ENCODE results near the gene LRTM2.

Gene LRTM2

GRCh38 chr12:1810201-1810930 is 10.0 kb upstream of the LRTM2 start:
- POLR2A ChIA-PET = no interaction called here

GRCh38 chr12:1810931-1811280 is 9.5 kb upstream of the LRTM2 start:
- CTCF ChIA-PET = no interaction called here
- TF ChIP-seq PKNOX1 (IDR thresholded peaks at IDR 0.05) (no peak), CTBP1 (IDR thresholded peaks at IDR 0.05; ENCODE audit: borderline replicate concordance) (no peak), ELF4 (IDR thresholded peaks at IDR 0.05) (no peak), SP1 (IDR thresholded peaks at IDR 0.05) (no peak), FOXM1 (IDR thresholded peaks at IDR 0.05; ENCODE audit: borderline replicate concordance) (no peak), NFRKB (IDR thresholded peaks at IDR 0.05) (no peak), FOXA1 (IDR thresholded peaks at IDR 0.05) (no peak), TARDBP (IDR thresholded peaks at IDR 0.05) (no peak), HDGF (IDR thresholded peaks at IDR 0.05; ENCODE audit: borderline replicate concordance) (no peak), SUZ12 (IDR thresholded peaks at IDR 0.05) (no peak), ARNT (IDR thresholded peaks at IDR 0.05) (no peak), L3MBTL2 (conservative IDR thresholded peaks at IDR 0.05) (no peak), FOXK2 (IDR thresholded peaks at IDR 0.05) (no peak), ZNF384 (IDR thresholded peaks at IDR 0.05) (no peak), BHLHE40 (IDR thresholded peaks at IDR 0.05; ENCODE audit: borderline replicate concordance) (no peak), LEF1 (IDR thresholded peaks at IDR 0.05; ENCODE audit: borderline replicate concordance) (no peak)
- DNase-seq (ENCODE audit: extremely low spot score) = no peak
- POLR2A ChIA-PET = no interaction called here

More at GRCh38 chr12:1810201-1810930, 10.0 kb upstream of the LRTM2 start:
- DNase-seq (ENCODE audit: extremely low spot score) = no peak
- CTCF ChIA-PET = no interaction called here
- TF ChIP-seq TARDBP (IDR thresholded peaks at IDR 0.05) (no peak), HDGF (IDR thresholded peaks at IDR 0.05; ENCODE audit: borderline replicate concordance) (no peak), ZNF384 (IDR thresholded peaks at IDR 0.05) (no peak), BHLHE40 (IDR thresholded peaks at IDR 0.05; ENCODE audit: borderline replicate concordance) (no peak), PKNOX1 (IDR thresholded peaks at IDR 0.05) (no peak), ELF4 (IDR thresholded peaks at IDR 0.05) (no peak), FOXA1 (IDR thresholded peaks at IDR 0.05) (no peak), LEF1 (IDR thresholded peaks at IDR 0.05; ENCODE audit: borderline replicate concordance) (no peak), FOXM1 (IDR thresholded peaks at IDR 0.05; ENCODE audit: borderline replicate concordance) (no peak), L3MBTL2 (conservative IDR thresholded peaks at IDR 0.05) (no peak), CTBP1 (IDR thresholded peaks at IDR 0.05; ENCODE audit: borderline replicate concordance) (no peak), NFRKB (IDR thresholded peaks at IDR 0.05) (no peak), ARNT (IDR thresholded peaks at IDR 0.05) (no peak), SUZ12 (IDR thresholded peaks at IDR 0.05) (no peak), SP1 (IDR thresholded peaks at IDR 0.05) (no peak), FOXK2 (IDR thresholded peaks at IDR 0.05) (no peak)

- no peak for TF ChIP-seq BHLHE40 (IDR thresholded peaks at IDR 0.05; ENCODE audit: borderline replicate concordance)
- POLR2A ChIA-PET = no interaction called here
- DNase-seq (ENCODE audit: extremely low spot score) = no peak
- CTCF ChIA-PET = no interaction called here
These were observed 9.0 kb upstream of the LRTM2 start for GRCh38 chr12:1811281-1811947.

GRCh38 chr12:1811948-1812291 is 8.4 kb upstream of the LRTM2 start:
- CTCF ChIA-PET = no interaction called here
- no peak for DNase-seq (ENCODE audit: extremely low spot score)
- POLR2A ChIA-PET = no interaction called here
- no peak for TF ChIP-seq TARDBP (IDR thresholded peaks at IDR 0.05)
- TF ChIP-seq ARNT (IDR thresholded peaks at IDR 0.05) = no peak
- no peak for TF ChIP-seq FOXK2 (IDR thresholded peaks at IDR 0.05)
- no peak for TF ChIP-seq LEF1 (IDR thresholded peaks at IDR 0.05; ENCODE audit: borderline replicate concordance)
- no peak for TF ChIP-seq SUZ12 (IDR thresholded peaks at IDR 0.05)

GRCh38 chr12:1812650-1813302 is 7.6 kb upstream of the LRTM2 start:
- DNase-seq (ENCODE audit: extremely low spot score) = no peak
- ChIA-PET POLR2A (no interaction called here), CTCF (no interaction called here)
- TF ChIP-seq HDGF (IDR thresholded peaks at IDR 0.05; ENCODE audit: borderline replicate concordance) (no peak), ZNF384 (IDR thresholded peaks at IDR 0.05) (no peak), FOXM1 (IDR thresholded peaks at IDR 0.05; ENCODE audit: borderline replicate concordance) (no peak), LEF1 (IDR thresholded peaks at IDR 0.05; ENCODE audit: borderline replicate concordance) (no peak), FOXA1 (IDR thresholded peaks at IDR 0.05) (no peak), ELF4 (IDR thresholded peaks at IDR 0.05) (no peak), ARNT (IDR thresholded peaks at IDR 0.05) (no peak), L3MBTL2 (conservative IDR thresholded peaks at IDR 0.05) (no peak), CTBP1 (IDR thresholded peaks at IDR 0.05; ENCODE audit: borderline replicate concordance) (no peak)

GRCh38 chr12:1814266-1814665 is 6.1 kb upstream of the LRTM2 start:
- DNase-seq (ENCODE audit: extremely low spot score) = no peak
- POLR2A ChIA-PET = no interaction called here
- no peak for TF ChIP-seq ARNT (IDR thresholded peaks at IDR 0.05)
- TF ChIP-seq SP1 (IDR thresholded peaks at IDR 0.05) = no peak
- TF ChIP-seq CTBP1 (IDR thresholded peaks at IDR 0.05; ENCODE audit: borderline replicate concordance) = no peak
- TF ChIP-seq PKNOX1 (IDR thresholded peaks at IDR 0.05) = no peak
- TF ChIP-seq ELF4 (IDR thresholded peaks at IDR 0.05) = no peak
- no peak for TF ChIP-seq FOXA1 (IDR thresholded peaks at IDR 0.05)
- TF ChIP-seq BHLHE40 (IDR thresholded peaks at IDR 0.05; ENCODE audit: borderline replicate concordance) = no peak
- no peak for TF ChIP-seq SUZ12 (IDR thresholded peaks at IDR 0.05)
- no peak for TF ChIP-seq ZNF384 (IDR thresholded peaks at IDR 0.05)
- TF ChIP-seq NFRKB (IDR thresholded peaks at IDR 0.05) = no peak
- no peak for TF ChIP-seq FOXM1 (IDR thresholded peaks at IDR 0.05; ENCODE audit: borderline replicate concordance)
- no peak for TF ChIP-seq LEF1 (IDR thresholded peaks at IDR 0.05; ENCODE audit: borderline replicate concordance)
- TF ChIP-seq HDGF (IDR thresholded peaks at IDR 0.05; ENCODE audit: borderline replicate concordance) = no peak
- no peak for TF ChIP-seq L3MBTL2 (conservative IDR thresholded peaks at IDR 0.05)
- TF ChIP-seq TARDBP (IDR thresholded peaks at IDR 0.05) = no peak
- no peak for TF ChIP-seq FOXK2 (IDR thresholded peaks at IDR 0.05)
- CTCF ChIA-PET = interaction anchor here (0.9 kb wide), 1 partner anchor 126 kb away, joined by 3 read pairs; no protein-coding TSS in a partner anchor
